Cardiac muscle cell (in vitro differentiated cells and primary cell): Measurements from ENCODE around the gene DFFA. TPM values are rescaled to one million over a fixed set of nuclear protein-coding genes. Genes with fewer than 3 reads are reported as not detected.

Source experiments
- DNase-seq, 2 donors: peaks; one replicate each; pipeline versions ENCODE4 v3.0.0 to v3.0.0-alpha.2; 2010 to 2017; ENCODE audit warnings: low read depth in 1 of 2, low spot score in 1 of 2
- H3K27ac ChIP-seq: fragments of 200-600 bp; sonication (generic); 2 replicates; pipeline ENCODE4 v1.5.1; 2016
- H3K27me3 ChIP-seq: fragments of 200-600 bp; sonication (generic); 2 replicates; pipeline ENCODE4 v1.6.0; 2016; ENCODE audit warnings: control low read depth
- H3K36me3 ChIP-seq: fragments of 200-600 bp; sonication (generic); 2 replicates; pipeline ENCODE4 v1.5.1; 2016; ENCODE audit warnings: control low read depth
- H3K4me1 ChIP-seq: fragments of 200-600 bp; sonication (generic); 2 replicates; pipeline ENCODE4 v1.8.1; 2017; ENCODE audit warnings: low read depth, mild to moderate bottlenecking, mixed run types
- H3K4me3 ChIP-seq: fragments of 200-600 bp; sonication (generic); 2 replicates; pipeline ENCODE4 v1.5.1; 2016; ENCODE audit warnings: mild to moderate bottlenecking
- H3K9me3 ChIP-seq: fragments of 200-600 bp; sonication (generic); 2 replicates; pipeline ENCODE4 v1.5.1; 2017; ENCODE audit warnings: low read depth, mild to moderate bottlenecking, control low read depth
- polyA plus RNA-seq: library from polyadenylated mRNA; unstranded; fragments of >200 nt; fragmentation: Nextera tagmentation; extraction: Ambion mirVana; gene quantifications from 2 replicates; pipeline ENCODE4 v1.2.1, GENCODE V29; 2016
- total RNA-seq: library from RNA; depleted of rRNA; stranded (reverse); fragments of >200 nt; gene quantifications from 2 replicates; pipeline ENCODE4 v1.2.3, GENCODE V29; 2016
- TF ChIP-seq, protein P1 (sequence below): IDR thresholded peaks from 2 replicates; pipeline ENCODE4 v1.5.1; 2012; ENCODE audit warnings: low read depth, mild to moderate bottlenecking, low read length

Gene DFFA
- total and polyA plus RNA-seq, 2 experiments from 2014 or later = 47.5 to 53.6 TPM

DNA sequence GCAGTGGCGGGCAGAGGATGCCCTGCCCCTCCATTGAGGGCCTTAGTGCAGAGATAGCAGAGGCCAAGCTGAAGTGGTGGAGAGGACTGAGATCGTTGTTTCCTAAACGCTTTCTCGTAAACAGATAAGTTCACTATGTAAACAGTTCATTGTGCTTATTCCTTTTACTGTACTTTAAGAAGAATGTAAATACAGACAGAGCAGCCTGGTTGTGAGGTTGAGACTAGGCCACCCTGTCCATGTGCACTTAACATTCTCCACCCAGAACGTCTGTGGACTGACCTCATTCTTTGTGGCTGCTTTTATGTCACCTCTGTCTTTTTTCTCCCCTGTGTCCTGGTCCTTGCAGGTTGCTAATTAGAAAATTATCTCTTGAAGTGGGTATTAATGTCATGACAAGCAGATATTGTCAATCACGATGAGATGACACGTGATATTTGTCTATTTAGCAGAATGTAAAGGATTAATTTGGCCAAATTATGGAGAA, 33.6 kb downstream of the DFFA start:
- Histone ChIP-seq H3K27ac (no peak overlapping the region), H3K36me3 (no peaks in the 10 kb centered on the region), H3K4me1 (peaks cover 4% of the 10 kb centered on the region), H3K9me3 (no peaks in the 10 kb centered on the region), H3K4me3 (no peak overlapping the region), H3K27me3 (no peaks in the 10 kb centered on the region)
- TF ChIP-seq, protein P1, sequence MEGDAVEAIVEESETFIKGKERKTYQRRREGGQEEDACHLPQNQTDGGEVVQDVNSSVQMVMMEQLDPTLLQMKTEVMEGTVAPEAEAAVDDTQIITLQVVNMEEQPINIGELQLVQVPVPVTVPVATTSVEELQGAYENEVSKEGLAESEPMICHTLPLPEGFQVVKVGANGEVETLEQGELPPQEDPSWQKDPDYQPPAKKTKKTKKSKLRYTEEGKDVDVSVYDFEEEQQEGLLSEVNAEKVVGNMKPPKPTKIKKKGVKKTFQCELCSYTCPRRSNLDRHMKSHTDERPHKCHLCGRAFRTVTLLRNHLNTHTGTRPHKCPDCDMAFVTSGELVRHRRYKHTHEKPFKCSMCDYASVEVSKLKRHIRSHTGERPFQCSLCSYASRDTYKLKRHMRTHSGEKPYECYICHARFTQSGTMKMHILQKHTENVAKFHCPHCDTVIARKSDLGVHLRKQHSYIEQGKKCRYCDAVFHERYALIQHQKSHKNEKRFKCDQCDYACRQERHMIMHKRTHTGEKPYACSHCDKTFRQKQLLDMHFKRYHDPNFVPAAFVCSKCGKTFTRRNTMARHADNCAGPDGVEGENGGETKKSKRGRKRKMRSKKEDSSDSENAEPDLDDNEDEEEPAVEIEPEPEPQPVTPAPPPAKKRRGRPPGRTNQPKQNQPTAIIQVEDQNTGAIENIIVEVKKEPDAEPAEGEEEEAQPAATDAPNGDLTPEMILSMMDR = no peak
- DNase-seq = peak in 1 of 2 donors; percentile 27

DNA sequence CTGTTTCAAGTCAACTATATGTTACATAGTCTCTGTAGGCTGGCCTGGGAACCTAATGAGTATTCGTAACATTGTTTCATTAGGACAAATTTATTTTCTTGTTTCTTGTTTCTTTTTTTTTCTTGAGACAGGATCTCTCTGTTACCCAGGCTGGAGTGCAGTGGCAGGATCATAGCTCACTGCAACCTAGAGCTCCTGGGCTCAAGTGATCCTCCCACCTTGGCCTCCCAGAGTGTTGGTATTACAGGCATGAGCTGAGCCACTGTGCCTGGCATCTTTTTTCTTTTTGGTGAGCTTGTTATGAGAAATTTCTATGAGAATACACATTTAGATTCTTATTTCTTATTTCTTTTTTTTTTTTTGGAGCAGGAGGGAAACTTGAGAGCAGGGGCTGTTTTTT, 35.3 kb downstream of the DFFA start:
- TF ChIP-seq, protein P1 = no peak
- H3K4me1 ChIP-seq = peaks cover 4% of the 10 kb centered on the region
- H3K9me3 ChIP-seq = no peaks in the 10 kb centered on the region
- no peak overlapping the region for H3K27ac ChIP-seq
- no peak for DNase-seq
- no peak overlapping the region for H3K4me3 ChIP-seq
- H3K27me3 ChIP-seq = no peaks in the 10 kb centered on the region
- no peaks in the 10 kb centered on the region for H3K36me3 ChIP-seq

DNA sequence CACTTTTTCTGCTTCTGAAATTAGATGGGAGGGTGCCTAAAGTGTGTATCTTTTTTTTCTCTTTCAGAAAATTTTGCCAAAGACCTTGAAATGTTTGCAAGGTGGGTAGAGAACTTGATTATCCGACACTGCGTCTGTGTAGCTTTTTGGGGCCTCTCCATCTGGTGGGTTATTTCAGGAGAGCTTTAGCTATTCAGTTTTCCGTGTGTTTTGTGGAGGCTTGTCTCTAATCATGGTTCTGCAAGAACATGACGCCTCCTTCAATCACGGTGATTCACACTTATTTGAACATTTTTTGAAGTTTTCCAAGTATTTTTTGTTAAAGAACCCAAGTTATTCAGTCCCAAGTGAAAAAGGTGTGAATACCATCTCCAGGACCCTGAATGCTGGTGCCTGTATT, 37.7 kb downstream of the DFFA start:
- Histone ChIP-seq H3K27me3 (no peaks in the 10 kb centered on the region), H3K4me1 (peaks cover 8% of the 10 kb centered on the region), H3K9me3 (no peaks in the 10 kb centered on the region), H3K27ac (no peak overlapping the region), H3K36me3 (no peaks in the 10 kb centered on the region), H3K4me3 (no peak overlapping the region)
- no peak for DNase-seq
- TF ChIP-seq, protein P1 = no peak

DNA sequence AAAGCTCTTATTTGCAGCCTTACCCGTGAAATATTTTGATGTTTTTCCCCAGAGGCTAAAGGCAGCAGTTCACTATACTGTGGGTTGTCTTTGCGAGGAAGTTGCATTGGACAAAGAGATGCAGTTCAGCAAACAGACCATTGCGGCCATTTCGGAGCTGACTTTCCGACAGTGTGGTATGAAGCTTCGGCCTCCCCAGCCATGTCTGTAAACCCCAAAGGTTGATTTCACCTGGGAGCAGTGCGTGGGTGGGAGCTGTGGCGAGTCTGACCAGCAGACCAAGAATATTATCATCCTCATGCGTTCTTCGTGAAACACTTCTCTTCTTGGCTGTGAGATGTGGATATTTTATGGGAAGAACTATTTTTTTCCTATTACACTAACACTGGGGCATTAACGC, 38.5 kb downstream of the DFFA start:
- no peak for DNase-seq
- TF ChIP-seq, protein P1 = no peak
- Histone ChIP-seq H3K4me3 (no peak overlapping the region), H3K4me1 (peaks cover 8% of the 10 kb centered on the region), H3K27ac (no peak overlapping the region), H3K9me3 (no peaks in the 10 kb centered on the region), H3K36me3 (no peaks in the 10 kb centered on the region), H3K27me3 (no peaks in the 10 kb centered on the region)

DNA sequence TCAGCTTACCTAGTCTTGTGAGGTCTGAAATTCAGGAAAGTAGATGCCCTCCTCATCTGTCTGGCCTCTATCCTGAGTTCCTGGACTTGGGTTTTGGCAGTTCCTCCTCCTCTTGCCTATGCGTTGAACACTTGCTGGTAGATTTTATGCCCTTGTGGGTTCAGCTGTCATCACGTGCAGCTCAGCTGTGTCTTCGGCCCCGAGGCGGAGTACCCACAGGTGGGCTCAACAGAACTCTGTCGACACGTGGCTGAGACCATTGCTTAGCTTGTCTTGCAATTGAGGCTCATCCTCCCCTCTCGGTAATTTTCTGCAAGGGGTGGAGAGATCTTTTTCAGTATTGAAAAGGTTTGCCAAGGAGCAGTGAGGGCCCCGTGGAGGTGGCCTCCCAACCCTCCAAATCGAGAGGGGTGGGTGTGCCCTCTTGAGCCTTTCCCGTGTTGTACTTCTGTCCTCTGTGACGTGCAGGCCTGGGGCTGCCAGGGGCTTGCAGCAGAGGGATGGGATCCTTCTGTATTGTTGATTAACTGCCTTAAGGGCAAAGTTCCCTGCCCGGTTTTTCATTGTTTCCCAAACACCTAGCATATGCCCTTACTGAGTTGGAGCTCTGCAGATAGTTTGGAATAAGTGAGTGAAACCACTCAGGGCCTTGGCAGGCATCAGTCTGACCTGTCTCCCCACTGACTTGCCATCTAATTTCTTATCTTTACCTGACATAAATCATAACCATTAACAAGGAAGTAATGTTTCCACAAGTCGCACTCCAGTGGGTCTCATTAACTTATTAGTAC, 39.2 kb downstream of the DFFA start:
- TF ChIP-seq, protein P1 = no peak
- Histone ChIP-seq H3K9me3 (no peaks in the 10 kb centered on the region), H3K27me3 (no peaks in the 10 kb centered on the region), H3K4me3 (no peak overlapping the region), H3K27ac (no peak overlapping the region), H3K36me3 (no peaks in the 10 kb centered on the region), H3K4me1 (peaks cover 4% of the 10 kb centered on the region)
- DNase-seq = no peak
